ENCODE data around the gene SHISA7. TPM values are rescaled to one million over a fixed set of nuclear protein-coding genes. Genes with fewer than 3 reads are reported as not detected.
A peak's percentile ranks its signal among the peaks of the same experiment; 100 is the strongest.

SHISA7 gene
- total RNA-seq, 3 donors from 2014 or later (not counting 1 experiment from before 2014, with no cell fraction given) = not detected

- no peak overlapping the region for H3K27ac Mint-ChIP-seq
- no peaks in the 10 kb centered on the region for H3K9me3 Mint-ChIP-seq
- ATAC-seq (no peak), DNase-seq (no peak)
- Histone ChIP-seq H3K4me3 (ENCODE audit: low read length) (no peak overlapping the region), H3K9me3 (ENCODE audit: control insufficient read depth, insufficient read depth, low read length) (no peaks in the 10 kb centered on the region), H3K4me1 (ENCODE audit: control insufficient read depth, insufficient read depth, low read length) (peaks cover 11% of the 10 kb centered on the region), H3K27me3 (ENCODE audit: control insufficient read depth, insufficient read depth, low read length) (no peaks in the 10 kb centered on the region), H3K36me3 (ENCODE audit: control insufficient read depth, insufficient read depth, low read length) (no peaks in the 10 kb centered on the region), H3K27ac (ENCODE audit: low read length) (no peak overlapping the region)
- peaks cover 0 to 2% of the 10 kb centered on the region in 2 donors for H3K27me3 Mint-ChIP-seq (ENCODE audit: low read depth in 2 of 2)
- TF ChIP-seq CTCF (IDR thresholded peaks at IDR 0.05) = no peak
- H3K36me3 Mint-ChIP-seq = no peaks in the 10 kb centered on the region
- intact Hi-C loops (cut with micrococcal nuclease) = no loop called here
- peaks cover 0 to 10% of the 10 kb centered on the region in 2 donors for H3K4me1 Mint-ChIP-seq
- 91% methylated on average over 13 of the region's 13 CpGs for WGBS (ENCODE audit: insufficient coverage)
- no peak overlapping the region for H3K4me3 Mint-ChIP-seq
These were observed 28.2 kb upstream of the SHISA7 start for GRCh38 chr19:55471266-55471665.

GRCh38 chr19:55468054-55468393 is 24.9 kb upstream of the SHISA7 start:
- TF ChIP-seq CTCF (IDR thresholded peaks at IDR 0.05) = peak; percentile 55
- 34% methylated on average over 4 of the region's 4 CpGs for WGBS (ENCODE audit: insufficient coverage)

GRCh38 chr19:55467236-55468053 is 24.3 kb upstream of the SHISA7 start:
- Histone ChIP-seq H3K27ac (ENCODE audit: low read length) (no peak overlapping the region), H3K4me1 (ENCODE audit: control insufficient read depth, insufficient read depth, low read length) (peaks cover 5% of the 10 kb centered on the region), H3K4me3 (ENCODE audit: low read length) (no peak overlapping the region), H3K27me3 (ENCODE audit: control insufficient read depth, insufficient read depth, low read length) (no peaks in the 10 kb centered on the region), H3K9me3 (ENCODE audit: control insufficient read depth, insufficient read depth, low read length) (no peaks in the 10 kb centered on the region), H3K36me3 (ENCODE audit: control insufficient read depth, insufficient read depth, low read length) (no peaks in the 10 kb centered on the region)
- ATAC-seq (peak; percentile 93 to 99 (median 98)), DNase-seq (peak; percentile 76 to 79)
- Mint-ChIP-seq H3K4me1 (peaks cover under 1 to 11% of the 10 kb centered on the region in 2 donors), H3K27me3 (ENCODE audit: low read depth in 2 of 2) (peaks cover 0 to 2% of the 10 kb centered on the region in 2 donors), H3K4me3 (no peak overlapping the region), H3K27ac (no peak overlapping the region), H3K36me3 (no peaks in the 10 kb centered on the region), H3K9me3 (no peaks in the 10 kb centered on the region)
- intact Hi-C loops (cut with micrococcal nuclease) = loop anchor here (2.0 kb wide), 1 partner anchor 37 kb away; no protein-coding TSS in a partner anchor
- peak; percentile 98 for TF ChIP-seq CTCF (IDR thresholded peaks at IDR 0.05)
- WGBS (ENCODE audit: insufficient coverage) = 37% methylated on average over 29 of the region's 29 CpGs

More at GRCh38 chr19:55468054-55468393, 24.9 kb upstream of the SHISA7 start:
- no peak for ATAC-seq
- H3K27ac Mint-ChIP-seq = no peak overlapping the region
- H3K27me3 Mint-ChIP-seq (ENCODE audit: low read depth in 2 of 2) = peaks cover 0 to 2% of the 10 kb centered on the region in 2 donors
- Histone ChIP-seq H3K4me3 (ENCODE audit: low read length) (no peak overlapping the region), H3K27me3 (ENCODE audit: control insufficient read depth, insufficient read depth, low read length) (no peaks in the 10 kb centered on the region), H3K36me3 (ENCODE audit: control insufficient read depth, insufficient read depth, low read length) (no peaks in the 10 kb centered on the region), H3K9me3 (ENCODE audit: control insufficient read depth, insufficient read depth, low read length) (no peaks in the 10 kb centered on the region), H3K27ac (ENCODE audit: low read length) (no peak overlapping the region), H3K4me1 (ENCODE audit: control insufficient read depth, insufficient read depth, low read length) (peaks cover 4% of the 10 kb centered on the region)
- H3K4me3 Mint-ChIP-seq = no peak overlapping the region
- H3K9me3 Mint-ChIP-seq = no peaks in the 10 kb centered on the region
- no peak for DNase-seq
- H3K4me1 Mint-ChIP-seq = peaks cover 0 to 5% of the 10 kb centered on the region in 2 donors
- H3K36me3 Mint-ChIP-seq = no peaks in the 10 kb centered on the region
- intact Hi-C loops (cut with micrococcal nuclease) = no loop called here

Measured in natural killer cell (primary cell).